HG02870 (cell line): ENCODE measurements around the gene TEX2.

ENCODE experiments used
- ATAC-seq: cut with Tn5 transposase; IDR thresholded peaks from one replicate; pipeline ENCODE4 v1.9.1; 2021; ENCODE audit warnings: mild to moderate bottlenecking, moderate library complexity; ENCODE audit not compliant: unreplicated experiment

Gene TEX2

GRCh38 chr17:64165347-64165746 is 97.7 kb downstream of the TEX2 start:
- no peak for ATAC-seq

DNA sequence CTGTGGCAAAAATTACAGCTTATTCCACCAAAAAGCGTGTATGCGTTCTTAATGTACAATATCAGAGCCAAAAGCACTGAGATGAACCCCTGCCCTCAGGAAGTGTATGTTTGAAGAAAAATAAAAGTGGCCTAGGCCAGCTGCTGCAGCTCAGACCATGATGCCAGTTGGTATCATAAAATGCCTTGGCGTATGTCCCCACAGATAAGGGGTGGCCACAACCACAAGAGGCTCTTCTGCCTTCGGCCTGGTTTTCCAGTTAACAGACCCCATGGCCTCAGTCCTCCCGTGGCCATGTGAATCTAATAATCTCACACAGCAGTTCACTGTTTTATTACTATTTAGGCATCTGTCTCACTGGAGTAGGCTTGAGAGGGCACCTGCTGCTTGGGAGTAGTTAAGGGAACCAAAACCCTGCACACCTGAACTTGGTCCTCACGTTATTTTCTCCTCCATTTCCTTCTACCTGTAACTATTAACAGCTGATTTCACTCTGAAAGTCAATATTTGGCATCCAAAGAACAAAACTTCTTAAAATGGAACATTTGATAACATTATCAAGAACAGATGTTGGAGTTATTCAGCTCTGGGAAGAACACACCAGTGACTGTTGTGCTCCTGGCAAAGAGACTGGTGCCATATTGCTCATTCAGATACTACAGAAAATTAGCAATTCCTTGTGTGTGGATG is 98.3 kb downstream of the TEX2 start:
- no peak for ATAC-seq

GRCh38 chr17:64163468-64163867 is 99.6 kb downstream of the TEX2 start:
- no peak for ATAC-seq

DNA sequence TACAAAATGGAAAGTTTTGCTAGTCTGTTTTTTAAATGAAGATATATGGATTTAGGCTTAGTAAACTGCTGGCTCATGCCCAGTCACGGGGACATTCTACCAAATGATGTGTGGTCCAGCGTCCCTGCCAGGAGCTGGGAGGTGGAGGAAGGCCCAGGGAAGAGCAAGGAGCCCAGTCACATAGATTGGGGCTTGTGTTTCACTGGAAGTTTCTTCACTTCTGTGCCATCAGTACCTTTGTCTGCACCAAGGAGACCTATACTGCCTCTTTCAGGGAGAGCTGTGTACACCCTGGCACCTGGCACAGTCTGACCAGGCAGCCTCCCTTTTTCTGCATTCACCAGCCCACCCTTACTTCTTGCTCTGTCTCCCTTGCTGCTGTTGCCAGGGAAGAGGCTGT is 100.5 kb downstream of the TEX2 start:
- ATAC-seq = no peak

- no peak for ATAC-seq
Measured at GRCh38 chr17:64161380-64162176, 101.5 kb downstream of the TEX2 start.

DNA sequence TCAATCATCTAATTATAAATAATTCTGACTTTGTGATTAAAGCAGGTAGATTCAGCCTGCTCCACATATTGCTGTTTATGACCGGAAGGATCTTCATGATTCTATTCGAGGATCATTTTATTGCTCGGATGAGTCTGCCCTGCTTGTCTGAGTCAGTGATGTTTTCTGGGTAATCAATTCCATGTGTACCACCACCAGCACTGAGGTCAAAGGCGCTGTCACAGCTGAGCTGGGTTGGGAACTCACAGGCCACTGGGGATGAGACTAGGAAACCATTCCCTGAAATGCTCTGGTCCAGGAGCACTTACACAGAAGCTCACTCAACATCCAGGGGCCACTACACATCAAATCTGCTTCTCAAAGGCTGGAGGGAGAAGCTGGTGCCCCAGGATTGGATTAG is 102.7 kb downstream of the TEX2 start:
- no peak for ATAC-seq

DNA sequence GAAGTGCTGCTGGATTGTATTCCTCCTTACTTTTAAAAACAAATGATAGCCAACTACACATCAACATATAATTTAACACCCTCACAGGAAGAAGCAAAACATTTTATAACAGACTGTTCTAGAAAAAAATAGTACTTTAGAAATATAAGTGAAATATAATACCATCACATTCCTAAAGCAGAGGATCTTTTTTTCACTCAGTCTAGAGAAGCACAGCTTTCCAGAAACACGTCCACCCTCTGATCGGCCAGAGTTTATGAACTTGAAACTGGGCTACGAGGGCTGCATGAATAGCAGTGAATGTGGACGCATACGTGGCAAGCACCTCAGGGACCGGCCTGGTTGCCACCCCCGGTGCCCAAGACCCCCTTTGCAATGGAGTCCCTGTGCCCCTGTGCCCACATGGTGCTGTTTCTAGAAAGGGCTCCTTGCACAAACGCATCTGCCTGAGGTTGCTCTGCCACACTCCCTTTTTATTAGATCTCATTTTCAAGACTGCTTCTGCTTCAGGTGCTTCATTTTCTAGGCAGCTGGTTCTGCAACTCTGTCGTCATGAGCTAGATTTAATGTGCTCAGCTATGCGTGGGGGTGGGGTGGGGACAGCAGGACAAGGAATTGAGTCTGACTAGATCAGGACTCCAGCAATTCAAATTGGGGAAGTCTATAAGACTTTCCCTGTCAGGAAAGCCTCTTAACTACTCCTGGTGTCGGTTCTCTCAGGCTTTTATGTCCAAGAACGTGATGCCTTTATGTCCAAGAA is 104.0 kb downstream of the TEX2 start:
- no peak for ATAC-seq

GRCh38 chr17:64158406-64158805 is 104.7 kb downstream of the TEX2 start:
- ATAC-seq = no peak

GRCh38 chr17:64157669-64158180 is 105.3 kb downstream of the TEX2 start:
- no peak for ATAC-seq

- no peak for ATAC-seq
Measured at GRCh38 chr17:64156670-64157069, 106.4 kb downstream of the TEX2 start.

GRCh38 chr17:64155751-64156544 is 107.1 kb downstream of the TEX2 start:
- ATAC-seq = no peak

- ATAC-seq = no peak
Measured at GRCh38 chr17:64155129-64155528, 107.9 kb downstream of the TEX2 start.

DNA sequence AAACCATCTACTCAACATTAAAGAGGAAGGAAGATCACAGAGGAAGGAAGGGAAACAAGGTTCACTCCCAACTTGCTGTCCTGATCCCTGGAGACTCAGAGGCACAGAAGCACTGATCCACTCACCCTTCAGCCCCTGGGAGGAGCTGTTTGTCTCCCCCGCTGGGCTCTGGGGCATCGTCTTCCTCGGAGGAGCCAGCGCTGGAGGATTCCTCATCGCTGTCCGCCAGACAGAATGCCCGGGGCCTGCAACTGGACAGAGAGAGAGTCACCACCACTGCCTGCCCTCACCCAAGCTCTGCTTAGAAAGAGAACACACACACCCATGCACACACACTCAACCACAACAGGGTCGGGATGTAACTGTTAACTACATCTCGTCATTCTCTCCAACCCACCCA is 108.3 kb downstream of the TEX2 start:
- no peak for ATAC-seq

- no peak for ATAC-seq
Measured at GRCh38 chr17:64154313-64154695, 108.8 kb downstream of the TEX2 start.

DNA sequence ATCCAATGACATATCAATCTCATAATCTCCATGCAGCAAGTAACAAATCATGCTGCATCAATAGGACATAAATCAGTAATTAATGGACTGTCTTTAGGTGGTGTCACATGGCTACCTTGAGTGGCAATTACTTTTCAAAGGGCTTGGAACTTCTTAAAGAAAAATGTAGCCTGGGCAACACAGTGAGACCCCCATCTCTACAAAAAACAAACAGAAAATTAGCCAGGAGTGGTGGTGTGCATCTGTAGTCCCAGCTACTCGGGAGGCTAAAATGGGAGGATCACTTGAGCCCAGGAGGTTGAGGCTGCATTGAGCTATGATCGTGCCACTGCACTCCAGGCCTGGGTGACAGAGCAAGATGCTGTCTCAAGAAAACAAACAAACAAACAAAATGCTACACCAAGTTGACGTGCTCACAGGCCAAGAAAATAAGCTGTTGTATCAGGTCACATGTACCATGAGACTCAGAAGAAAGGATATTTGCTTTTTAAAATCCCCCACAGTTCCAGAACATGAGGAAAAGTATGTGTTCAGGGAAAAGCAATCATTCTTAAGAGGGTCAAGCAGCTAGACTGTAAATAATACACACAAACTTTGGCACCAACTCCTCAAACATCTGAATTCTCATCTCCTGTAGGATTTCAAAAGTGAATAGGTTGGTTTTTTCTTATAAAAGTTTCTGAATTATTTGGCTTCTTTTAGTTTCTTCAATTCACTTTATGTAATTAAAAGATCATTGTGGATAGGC is 109.3 kb downstream of the TEX2 start:
- ATAC-seq = no peak

GRCh38 chr17:64152428-64153125 is 110.5 kb downstream of the TEX2 start:
- ATAC-seq = no peak

DNA sequence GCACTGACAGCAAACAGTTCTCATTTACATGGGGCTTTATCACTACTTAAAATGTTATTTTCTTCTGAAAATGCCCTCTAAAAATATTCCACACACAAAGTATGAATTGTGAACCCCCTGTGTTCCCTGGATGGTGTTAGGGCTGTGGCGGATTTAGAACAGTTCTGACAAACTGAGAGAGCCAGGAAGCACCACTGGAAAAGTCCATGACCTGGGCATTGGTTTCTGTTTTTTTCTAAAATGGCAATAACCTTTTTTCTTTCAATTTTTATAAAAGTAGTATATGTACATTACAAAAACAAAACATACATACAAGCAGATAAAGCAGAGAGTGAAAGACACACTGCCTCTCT is 112.1 kb downstream of the TEX2 start:
- no peak for ATAC-seq

DNA sequence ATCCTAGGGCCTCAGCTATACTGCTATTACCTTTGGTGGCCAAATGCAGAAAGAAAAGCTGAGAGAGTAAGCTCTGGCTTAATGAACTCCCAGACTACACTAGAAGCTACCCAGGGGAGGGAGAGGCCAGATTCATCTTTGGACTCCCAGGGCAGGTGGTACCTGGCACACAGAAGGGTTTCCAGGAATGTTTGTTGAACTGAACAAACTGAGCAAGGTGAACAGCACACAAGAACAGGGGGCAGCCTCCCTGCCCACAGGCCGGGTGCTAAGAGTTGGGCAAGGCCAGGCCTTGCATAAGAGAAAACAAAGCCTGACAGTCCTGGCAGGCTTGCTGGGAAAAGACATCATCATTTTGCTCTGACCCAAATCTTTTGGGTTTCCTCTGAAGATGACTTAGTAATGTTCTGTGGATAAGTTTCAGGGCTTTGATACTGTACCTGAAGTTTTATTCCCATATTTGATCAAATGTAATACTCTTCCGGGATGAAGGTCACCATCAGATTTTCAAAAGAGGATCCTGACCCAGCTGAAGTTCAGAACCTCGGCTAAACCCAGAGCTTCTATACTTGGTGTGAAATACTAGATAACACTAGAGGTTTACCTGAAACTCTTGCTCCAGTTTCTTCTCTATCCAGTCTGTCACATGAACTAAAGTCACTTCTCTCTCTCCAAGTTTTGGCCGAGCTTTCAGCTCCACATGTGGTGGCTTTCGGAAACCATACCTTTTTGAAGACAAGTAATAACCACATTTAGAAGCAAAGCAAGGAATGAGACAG is 112.6 kb downstream of the TEX2 start:
- no peak for ATAC-seq

- no peak for ATAC-seq
Measured at GRCh38 chr17:64149196-64149595, 113.9 kb downstream of the TEX2 start.
